ENCODE results near the gene EEF1AKMT4.
A peak's percentile ranks its signal among the peaks of the same experiment; 100 is the strongest.

Gene EEF1AKMT4

GRCh38 chr3:184249412-184250166 is at the start of gene EEF1AKMT4:
TSS of gene EEF1AKMT4 (plus strand) at chr3:184249672. CDS start at chr3:184249695, 23 bp downstream.
- peak; percentile 100 for DNase-seq

- DNase-seq: no peak
Measured at GRCh38 chr3:184200825-184201224, 48.6 kb upstream of the EEF1AKMT4 start.

- DNase-seq: no peak
Measured at GRCh38 chr3:184203526-184203925, 45.9 kb upstream of the EEF1AKMT4 start.

- DNase-seq: no peak
Measured at GRCh38 chr3:184209146-184209923, 40.1 kb upstream of the EEF1AKMT4 start.

GRCh38 chr3:184211297-184211696 is 38.2 kb upstream of the EEF1AKMT4 start:
- no peak for DNase-seq

GRCh38 chr3:184211718-184212117 is 37.8 kb upstream of the EEF1AKMT4 start:
- DNase-seq: no peak

- no peak for DNase-seq
Measured at GRCh38 chr3:184218814-184219213, 30.7 kb upstream of the EEF1AKMT4 start.

- no peak for DNase-seq
Measured at GRCh38 chr3:184222521-184222920, 27.0 kb upstream of the EEF1AKMT4 start.

- DNase-seq: no peak
Measured at GRCh38 chr3:184223946-184224345, 25.5 kb upstream of the EEF1AKMT4 start.

GRCh38 chr3:184227481-184227935 is 22.0 kb upstream of the EEF1AKMT4 start:
- DNase-seq: peak; percentile 34

- DNase-seq: no peak
Measured at GRCh38 chr3:184228376-184229137, 20.9 kb upstream of the EEF1AKMT4 start.

GRCh38 chr3:184229394-184230080 is 19.9 kb upstream of the EEF1AKMT4 start, which contains the start of gene VWA5B2:
TSS of gene VWA5B2 (plus strand) at chr3:184229585. CDS start at chr3:184230529, 944 bp downstream.
- DNase-seq: peak; percentile 82

- DNase-seq: peak; percentile 80
Measured at GRCh38 chr3:184230081-184230602, 19.3 kb upstream of the EEF1AKMT4 start.

- peak; percentile 74 for DNase-seq
Measured at GRCh38 chr3:184230603-184231528, 18.6 kb upstream of the EEF1AKMT4 start.

GRCh38 chr3:184231671-184232070 is 17.8 kb upstream of the EEF1AKMT4 start:
- DNase-seq: peak; percentile 16

- DNase-seq: no peak
Measured at GRCh38 chr3:184233127-184233843, 16.2 kb upstream of the EEF1AKMT4 start.

- peak; percentile 32 for DNase-seq
Measured at GRCh38 chr3:184234224-184234623, 15.2 kb upstream of the EEF1AKMT4 start.

- DNase-seq: peak; percentile 72
Measured at GRCh38 chr3:184234671-184235380, 14.6 kb upstream of the EEF1AKMT4 start.

GRCh38 chr3:184235381-184236032 is 14.0 kb upstream of the EEF1AKMT4 start:
- peak; percentile 98 for DNase-seq

Data from NCI-H2171 treated with DMSO at 0.1 percent for 48 hours (cell line).